ENCODE measurements around the gene GANAB. TPM values are rescaled to one million over a fixed set of nuclear protein-coding genes. Genes with fewer than 3 reads are reported as not detected.

Gene GANAB
- total RNA-seq, 4 donors from 2014 or later, result 41.3 to 65.1 (median 59.5) TPM

DNA sequence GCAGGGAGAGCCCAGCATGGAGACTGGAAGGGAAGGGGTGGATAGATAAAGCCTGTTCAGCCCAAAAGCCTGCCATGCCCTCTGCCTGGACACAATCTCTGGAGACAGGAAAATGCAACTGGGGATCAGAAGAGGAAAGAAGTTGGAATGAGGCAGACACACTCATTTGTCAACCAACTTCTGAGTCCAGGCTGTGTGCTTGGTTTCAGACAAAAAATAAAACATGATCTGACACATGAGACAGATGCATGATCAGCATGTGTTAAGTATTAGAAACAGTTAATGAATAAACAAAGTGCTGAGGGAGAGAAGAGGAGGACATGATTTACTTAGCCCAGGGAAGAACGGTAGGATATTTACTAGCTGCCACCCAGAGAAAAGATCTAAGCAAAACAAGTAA is 42.1 kb upstream of the GANAB start:
- Histone ChIP-seq H3K4me1 (peaks cover 9 to 11% of the 10 kb centered on the region in 2 donors), H3K9me3 (no peaks in the 10 kb centered on the region), H3K27ac (peak overlapping the region; percentile 52 to 73 (median 62)), H3K4me3 (peak overlapping the region; percentile 24 to 32 (median 30)), H3K36me3 (peaks cover 0 to 36% of the 10 kb centered on the region in 2 donors), H3K27me3 (peaks cover 0 to 6% (median 0%) of the 10 kb centered on the region in 3 donors)
- intact Hi-C loops (cut with DNase I; ENCODE audit: low total_unique reads) (no loop called here), in situ Hi-C loops (cut with MboI; ENCODE audit: low sequenced_read_pairs in 4 of 4) (loop anchor here in 2 of 4 donors (25.0 kb wide), 1 partner anchor 301 kb away; no protein-coding TSS in a partner anchor)
- no peak for TF ChIP-seq POLR2A (IDR thresholded peaks at IDR 0.05)
- TF ChIP-seq, protein P1, sequence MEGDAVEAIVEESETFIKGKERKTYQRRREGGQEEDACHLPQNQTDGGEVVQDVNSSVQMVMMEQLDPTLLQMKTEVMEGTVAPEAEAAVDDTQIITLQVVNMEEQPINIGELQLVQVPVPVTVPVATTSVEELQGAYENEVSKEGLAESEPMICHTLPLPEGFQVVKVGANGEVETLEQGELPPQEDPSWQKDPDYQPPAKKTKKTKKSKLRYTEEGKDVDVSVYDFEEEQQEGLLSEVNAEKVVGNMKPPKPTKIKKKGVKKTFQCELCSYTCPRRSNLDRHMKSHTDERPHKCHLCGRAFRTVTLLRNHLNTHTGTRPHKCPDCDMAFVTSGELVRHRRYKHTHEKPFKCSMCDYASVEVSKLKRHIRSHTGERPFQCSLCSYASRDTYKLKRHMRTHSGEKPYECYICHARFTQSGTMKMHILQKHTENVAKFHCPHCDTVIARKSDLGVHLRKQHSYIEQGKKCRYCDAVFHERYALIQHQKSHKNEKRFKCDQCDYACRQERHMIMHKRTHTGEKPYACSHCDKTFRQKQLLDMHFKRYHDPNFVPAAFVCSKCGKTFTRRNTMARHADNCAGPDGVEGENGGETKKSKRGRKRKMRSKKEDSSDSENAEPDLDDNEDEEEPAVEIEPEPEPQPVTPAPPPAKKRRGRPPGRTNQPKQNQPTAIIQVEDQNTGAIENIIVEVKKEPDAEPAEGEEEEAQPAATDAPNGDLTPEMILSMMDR (IDR thresholded peaks at IDR 0.05 in 4 of 5, conservative IDR thresholded peaks at IDR 0.05 in 1 of 5), result no peak
- ATAC-seq, result no peak
- no peak for DNase-seq

DNA sequence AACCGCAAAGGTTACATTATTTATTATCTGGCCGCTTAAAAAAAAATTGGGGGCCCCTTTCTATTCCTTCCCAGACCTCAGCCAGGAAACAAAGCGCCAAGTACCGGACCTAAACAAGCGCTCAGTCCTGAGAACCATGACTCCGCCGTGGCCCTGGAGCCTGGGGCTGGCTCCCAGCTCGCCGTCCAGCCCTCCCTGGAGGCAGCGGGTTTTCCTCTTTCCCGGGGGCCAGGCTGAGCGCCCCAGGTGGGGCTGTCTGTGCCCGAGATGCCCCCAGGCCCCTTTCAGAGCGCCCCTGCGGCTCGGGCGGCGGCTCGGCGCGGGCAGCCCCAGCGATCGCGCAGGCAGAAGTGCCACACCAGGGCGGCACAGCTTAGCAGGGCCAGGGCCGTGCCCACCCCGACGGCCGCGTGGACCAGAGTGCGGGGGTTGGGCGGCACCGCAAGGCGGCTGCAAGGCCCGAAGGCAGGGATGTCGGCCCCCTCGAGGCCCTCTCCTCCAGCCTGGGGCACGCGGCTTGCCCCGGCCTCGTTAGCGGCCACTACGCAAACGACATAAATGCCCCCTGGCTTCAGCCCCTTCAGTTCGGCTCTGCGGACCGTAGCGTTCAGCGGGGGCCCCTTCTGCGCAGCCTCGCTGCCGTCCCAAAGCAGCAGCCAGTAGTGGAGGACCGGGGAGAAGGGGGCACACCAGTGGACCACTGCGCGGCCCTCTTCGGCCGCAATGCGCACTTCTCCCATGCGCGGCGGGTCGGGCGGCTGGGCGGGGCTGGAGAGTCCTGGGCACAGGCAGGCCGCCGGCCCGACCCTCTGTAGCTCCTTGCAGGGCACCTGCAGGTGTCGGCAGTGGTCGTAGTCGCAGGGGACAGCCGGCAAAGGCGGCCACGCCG is 41.3 kb upstream of the GANAB start:
- no peak for DNase-seq
- intact Hi-C loops (cut with DNase I; ENCODE audit: low total_unique reads), result no loop called here
- in situ Hi-C loops (cut with MboI; ENCODE audit: low sequenced_read_pairs in 4 of 4), result loop anchor here in 2 of 4 donors (25.0 kb wide), 1 partner anchor 300 kb away; no protein-coding TSS in a partner anchor
- Histone ChIP-seq H3K36me3 (peaks cover 0 to 28% of the 10 kb centered on the region in 2 donors), H3K4me3 (peak overlapping the region; percentile 24 to 32 (median 30)), H3K9me3 (no peaks in the 10 kb centered on the region), H3K27me3 (peaks cover 0 to 6% (median 0%) of the 10 kb centered on the region in 3 donors), H3K27ac (peak overlapping the region; percentile 33 to 73 (median 62)), H3K4me1 (peaks cover 9 to 11% of the 10 kb centered on the region in 2 donors)
- ATAC-seq, result no peak
- no peak for TF ChIP-seq POLR2A (IDR thresholded peaks at IDR 0.05)
- TF ChIP-seq, protein P1 (IDR thresholded peaks at IDR 0.05 in 4 of 5, conservative IDR thresholded peaks at IDR 0.05 in 1 of 5), result no peak

DNA sequence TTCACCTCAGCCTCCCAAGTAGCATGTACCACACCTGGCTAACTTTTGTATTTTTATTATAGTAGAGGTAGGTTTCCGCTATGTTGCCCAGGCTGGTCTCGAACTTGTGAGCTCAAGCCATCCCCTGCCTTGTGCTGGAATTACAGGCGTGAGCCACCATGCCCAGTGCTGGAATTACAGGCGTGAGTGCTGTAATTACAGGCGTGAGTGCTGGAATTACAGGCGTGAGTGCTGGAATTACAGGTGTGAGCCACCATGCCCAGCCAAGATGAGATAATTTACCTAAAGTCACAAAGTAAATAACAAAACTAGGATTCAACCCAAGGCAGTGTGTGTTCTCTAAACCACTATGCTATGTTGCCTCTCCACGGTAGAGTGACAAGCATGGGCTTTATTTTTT is 36.1 kb upstream of the GANAB start:
- intact Hi-C loops (cut with DNase I; ENCODE audit: low total_unique reads) (no loop called here), in situ Hi-C loops (cut with MboI; ENCODE audit: low sequenced_read_pairs in 4 of 4) (loop anchor here in 2 of 4 donors (25.0 kb wide), 1 partner anchor 295 kb away; no protein-coding TSS in a partner anchor)
- TF ChIP-seq, protein P1 (IDR thresholded peaks at IDR 0.05 in 4 of 5, conservative IDR thresholded peaks at IDR 0.05 in 1 of 5), result no peak
- TF ChIP-seq POLR2A (IDR thresholded peaks at IDR 0.05), result no peak
- H3K9me3 ChIP-seq, result no peaks in the 10 kb centered on the region
- DNase-seq, result no peak
- no peak overlapping the region for H3K27ac ChIP-seq
- H3K36me3 ChIP-seq, result peaks cover 0 to 7% of the 10 kb centered on the region in 2 donors
- peaks cover 0 to under 1% (median 0%) of the 10 kb centered on the region in 3 donors for H3K27me3 ChIP-seq
- ATAC-seq, result no peak
- H3K4me3 ChIP-seq, result no peak overlapping the region
- peaks cover 10 to 26% of the 10 kb centered on the region in 2 donors for H3K4me1 ChIP-seq

DNA sequence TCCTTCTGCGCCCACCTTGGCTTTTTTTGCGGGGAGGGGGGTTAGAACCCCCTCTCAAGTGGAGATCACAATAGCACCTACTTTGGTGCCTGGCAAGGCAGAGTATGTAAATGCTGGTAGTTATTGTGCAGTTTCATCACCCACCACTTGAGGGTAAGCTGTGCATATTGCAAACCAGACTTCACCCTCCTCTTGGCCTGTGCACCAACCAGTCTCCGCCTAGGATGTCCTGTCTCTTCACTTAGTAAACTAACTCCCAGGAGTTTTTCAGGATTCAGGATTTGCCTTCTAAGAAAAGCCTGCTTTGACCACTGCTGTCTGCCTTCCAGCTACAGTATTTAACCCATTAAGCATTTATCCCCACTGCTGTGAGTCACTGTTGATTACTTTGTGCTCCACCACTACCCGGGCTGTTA is 34.4 kb upstream of the GANAB start:
- no peak overlapping the region for H3K4me3 ChIP-seq
- H3K36me3 ChIP-seq, result peaks cover 0 to 19% of the 10 kb centered on the region in 2 donors
- TF ChIP-seq POLR2A (IDR thresholded peaks at IDR 0.05), result no peak
- TF ChIP-seq, protein P1 (IDR thresholded peaks at IDR 0.05 in 4 of 5, conservative IDR thresholded peaks at IDR 0.05 in 1 of 5), result peak; percentile 25 to 65 (median 51)
- in situ Hi-C loops (cut with MboI; ENCODE audit: low sequenced_read_pairs in 4 of 4) (loop anchor here in 2 of 4 donors (25.0 kb wide), 1 partner anchor 294 kb away; no protein-coding TSS in a partner anchor), intact Hi-C loops (cut with DNase I; ENCODE audit: low total_unique reads) (loop anchor here (1.0 kb wide), 1 partner anchor 13 kb away; no protein-coding TSS in a partner anchor)
- peak overlapping the region; percentile 48 to 97 (median 68) for H3K27ac ChIP-seq
- no peaks in the 10 kb centered on the region for H3K9me3 ChIP-seq
- H3K4me1 ChIP-seq, result peaks cover 21 to 43% of the 10 kb centered on the region in 2 donors
- peak; percentile 57 to 69 for DNase-seq
- ATAC-seq, result peak; percentile 63 to 71
- H3K27me3 ChIP-seq, result no peaks in the 10 kb centered on the region
